GM12892 (cell line): ENCODE measurements around the gene NUDT5.

ENCODE experiments used
- DNase-seq: peaks from one replicate; pipeline ENCODE4 v3.0.0; 2011; ENCODE audit not compliant: insufficient read length
- FAIRE-seq: peaks from 2 replicates; lab custom pipeline; 2011; peaks lifted over from hg19 to GRCh38; lab: Jason Lieb, UNC
- POLR2A ChIP-seq: IDR thresholded peaks from 2 replicates; pipeline ENCODE4 v1.6.1; 2011; ENCODE audit warnings: low read depth, low read length, control low read depth
- POLR2AphosphoS5 ChIP-seq: IDR thresholded peaks from 2 replicates; pipeline ENCODE4 v1.6.1; 2011; ENCODE audit warnings: low read depth, low read length, control low read depth
- TAF1 ChIP-seq: IDR thresholded peaks from 2 replicates; pipeline ENCODE4 v1.6.1; 2011; ENCODE audit warnings: low read depth, mild to moderate bottlenecking, control low read depth, low read length, borderline replicate concordance

The NUDT5 gene

GRCh38 chr10:12154516-12154915, 41.2 kb downstream of the NUDT5 start:
- DNase-seq (no peak), FAIRE-seq (no peak)
- TF ChIP-seq TAF1, result no peak
- no peak for TF ChIP-seq POLR2AphosphoS5
- TF ChIP-seq POLR2A, result no peak

- no peak for DNase-seq
- FAIRE-seq, result no peak
- no peak for TF ChIP-seq POLR2AphosphoS5
- TF ChIP-seq POLR2A, result no peak
- TF ChIP-seq TAF1, result no peak
Measured at GRCh38 chr10:12150163-12150562, 45.5 kb downstream of the NUDT5 start.

- TF ChIP-seq POLR2AphosphoS5, result no peak
- TF ChIP-seq POLR2A, result no peak
- FAIRE-seq (no peak), DNase-seq (no peak)
Measured at GRCh38 chr10:12144538-12144937, 51.2 kb downstream of the NUDT5 start.

GRCh38 chr10:12140038-12140437, 55.7 kb downstream of the NUDT5 start:
- FAIRE-seq (no peak), DNase-seq (no peak)
- TF ChIP-seq TAF1 (no peak), POLR2A (no peak), POLR2AphosphoS5 (no peak)

GRCh38 chr10:12135631-12136030, 60.1 kb downstream of the NUDT5 start:
- FAIRE-seq, result no peak

GRCh38 chr10:12130237-12130872, 65.3 kb downstream of the NUDT5 start:
- no peak for TF ChIP-seq POLR2A
- TF ChIP-seq POLR2AphosphoS5, result no peak
- TF ChIP-seq TAF1, result no peak
- FAIRE-seq (peak; percentile 61), DNase-seq (peak; percentile 38)

More at GRCh38 chr10:12135631-12136030, 60.1 kb downstream of the NUDT5 start:
- DNase-seq, result no peak
- TF ChIP-seq POLR2A (no peak), POLR2AphosphoS5 (no peak), TAF1 (no peak)

- DNase-seq (peak; percentile 98), FAIRE-seq (peak; percentile 99)
- TF ChIP-seq TAF1 (0 out of 2 replicates have a peak, but pooled peaks have one; percentile 30), POLR2A (peak; percentile 69; the same call in 1 of the 2 replicates), POLR2AphosphoS5 (peak; percentile 65; the same call in 1 of the 2 replicates)
Measured at GRCh38 chr10:12129222-12130111, 66.2 kb downstream of the NUDT5 start, which contains the start of gene SEC61A2. Gene SEC61A2 (plus strand): TSS chr10:12129677. CDS start chr10:12129788, 111 bp downstream.

- FAIRE-seq, result no peak
- no peak for DNase-seq
- TF ChIP-seq TAF1, result no peak
- TF ChIP-seq POLR2A, result no peak
- no peak for TF ChIP-seq POLR2AphosphoS5
Measured at GRCh38 chr10:12121673-12122072, 74.0 kb downstream of the NUDT5 start.
